Measurements from ENCODE around the gene ULK1. TPM values are rescaled to one million over a fixed set of nuclear protein-coding genes. Genes with fewer than 3 reads are reported as not detected.

Gene ULK1
- total and polyA plus RNA-seq, 3 donors from 2014 or later, result 29.2 to 53.5 (median 49.9) TPM

GRCh38 chr12:131892711-131893604 is 1.5 kb upstream of the ULK1 start:
- DNase-seq, result no peak
- no peak for TF ChIP-seq POLR2A (IDR thresholded peaks at IDR 0.05)
- no peak for TF ChIP-seq CTCF (IDR thresholded peaks at IDR 0.05)
- intact Hi-C loops (cut with DNase I; ENCODE audit: low total_unique reads), result no loop called here
- 63 to 78% methylated on average over 23 to 26 of the region's 26 CpGs for WGBS, 2 donors
- Histone ChIP-seq H3K4me1 (peaks cover 18% of the 10 kb centered on the region), H3K4me3 (no peak overlapping the region), H3K27me3 (no peaks in the 10 kb centered on the region), H3K9me3 (no peaks in the 10 kb centered on the region), H3K36me3 (ENCODE audit: low read depth, missing control alignments) (no peaks in the 10 kb centered on the region), H3K27ac (no peak overlapping the region)

- WGBS, 2 donors, result 23 to 33% methylated on average over 17 to 18 of the region's 19 CpGs
- Histone ChIP-seq H3K9me3 (no peaks in the 10 kb centered on the region), H3K36me3 (ENCODE audit: low read depth, missing control alignments) (no peaks in the 10 kb centered on the region), H3K4me3 (peak overlapping the region; percentile 63 to 69), H3K27ac (peak overlapping the region; percentile 44 to 99), H3K27me3 (no peaks in the 10 kb centered on the region), H3K4me1 (peaks cover 18% of the 10 kb centered on the region)
- intact Hi-C loops (cut with DNase I; ENCODE audit: low total_unique reads), result no loop called here
- no peak for DNase-seq
- TF ChIP-seq POLR2A (IDR thresholded peaks at IDR 0.05) (no peak), CTCF (IDR thresholded peaks at IDR 0.05) (no peak)
These were observed 663 bp upstream of the ULK1 start for GRCh38 chr12:131893605-131894312.

- 2 to 5% methylated on average over 21 to 33 of the region's 54 CpGs for WGBS, 2 donors
- Histone ChIP-seq H3K9me3 (no peaks in the 10 kb centered on the region), H3K4me3 (peak overlapping the region; percentile 63 to 69), H3K27me3 (no peaks in the 10 kb centered on the region), H3K36me3 (ENCODE audit: low read depth, missing control alignments) (no peaks in the 10 kb centered on the region), H3K27ac (peak overlapping the region; percentile 98 to 99), H3K4me1 (peaks cover 18% of the 10 kb centered on the region)
- DNase-seq, result no peak
- intact Hi-C loops (cut with DNase I; ENCODE audit: low total_unique reads), result no loop called here
- no peak for TF ChIP-seq POLR2A (IDR thresholded peaks at IDR 0.05)
- no peak for TF ChIP-seq CTCF (IDR thresholded peaks at IDR 0.05)
These were observed 688 bp downstream of the ULK1 start for GRCh38 chr12:131894981-131895639.

- TF ChIP-seq CTCF (IDR thresholded peaks at IDR 0.05) (no peak), POLR2A (IDR thresholded peaks at IDR 0.05) (no peak)
- Histone ChIP-seq H3K36me3 (ENCODE audit: low read depth, missing control alignments) (no peaks in the 10 kb centered on the region), H3K27ac (peak overlapping the region; percentile 98 to 99), H3K4me1 (peaks cover 18% of the 10 kb centered on the region), H3K4me3 (peak overlapping the region; percentile 63 to 69), H3K9me3 (no peaks in the 10 kb centered on the region), H3K27me3 (no peaks in the 10 kb centered on the region)
- DNase-seq, result no peak
- 0% methylated on average over 1 to 12 of the region's 12 CpGs for WGBS, 2 donors
- intact Hi-C loops (cut with DNase I; ENCODE audit: low total_unique reads), result no loop called here
These were observed 1.2 kb downstream of the ULK1 start for GRCh38 chr12:131895640-131896079.
